Urothelium cell line (cell line): Measurements from ENCODE around the gene EXTL1.

Experiments
- DNase-seq: peaks from one replicate; pipeline ENCODE4 v3.0.0; 2011; ENCODE audit warnings: low spot score, mixed read lengths
- FAIRE-seq: peaks from 2 replicates; lab custom pipeline; 2011; peaks lifted over from hg19 to GRCh38; lab: Jason Lieb, UNC

Gene EXTL1

GRCh38 chr1:26022404-26022779 is 817 bp downstream of the EXTL1 start:
- no peak for DNase-seq
- FAIRE-seq: no peak

GRCh38 chr1:26023009-26023408 is 1.4 kb downstream of the EXTL1 start:
- DNase-seq (no peak), FAIRE-seq (no peak)

- DNase-seq: no peak
- no peak for FAIRE-seq
Observed at GRCh38 chr1:26023826-26024225, 2.3 kb downstream of the EXTL1 start.

GRCh38 chr1:26025060-26025459 is 3.5 kb downstream of the EXTL1 start:
- DNase-seq (no peak), FAIRE-seq (no peak)

GRCh38 chr1:26025517-26025916 is 3.9 kb downstream of the EXTL1 start:
- FAIRE-seq: no peak
- DNase-seq: no peak

GRCh38 chr1:26027716-26028489 is 6.3 kb downstream of the EXTL1 start:
- DNase-seq (no peak), FAIRE-seq (no peak)

- DNase-seq (no peak), FAIRE-seq (no peak)
Observed at GRCh38 chr1:26028490-26028980, 7.0 kb downstream of the EXTL1 start.

- FAIRE-seq (no peak), DNase-seq (no peak)
Observed at GRCh38 chr1:26029054-26029863, 7.7 kb downstream of the EXTL1 start.

- no peak for FAIRE-seq
- no peak for DNase-seq
Observed at GRCh38 chr1:26029864-26030481, 8.4 kb downstream of the EXTL1 start.

GRCh38 chr1:26031196-26031595 is 9.6 kb downstream of the EXTL1 start:
- DNase-seq (no peak), FAIRE-seq (no peak)

GRCh38 chr1:26031611-26032220 is 10.1 kb downstream of the EXTL1 start:
- FAIRE-seq (no peak), DNase-seq (no peak)

- no peak for DNase-seq
- FAIRE-seq: no peak
Observed at GRCh38 chr1:26032656-26033357, 11.2 kb downstream of the EXTL1 start.

- no peak for FAIRE-seq
Observed at GRCh38 chr1:26034504-26035202, 13.1 kb downstream of the EXTL1 start.

GRCh38 chr1:26035203-26035958 is 13.8 kb downstream of the EXTL1 start:
- DNase-seq (peak; percentile 98), FAIRE-seq (peak; percentile 81)

More at GRCh38 chr1:26034504-26035202, 13.1 kb downstream of the EXTL1 start:
- DNase-seq: peak; percentile 48

GRCh38 chr1:26035959-26036755 is 14.6 kb downstream of the EXTL1 start:
- peak; percentile 92 for DNase-seq
- FAIRE-seq: peak; percentile 98

- DNase-seq (no peak), FAIRE-seq (no peak)
Observed at GRCh38 chr1:26036756-26037281, 15.2 kb downstream of the EXTL1 start.

GRCh38 chr1:26037904-26038303 is 16.3 kb downstream of the EXTL1 start:
- DNase-seq (no peak), FAIRE-seq (no peak)

GRCh38 chr1:26038477-26038876 is 16.9 kb downstream of the EXTL1 start:
- DNase-seq (no peak), FAIRE-seq (no peak)
